Putamen (tissue), 1 donor: Measurements from ENCODE around the gene PTPRE.

Experiments
- DNase-seq: peaks from one replicate; pipeline ENCODE4 v3.0.0-alpha.2; 2016; ENCODE audit warnings: low spot score

PTPRE gene

GRCh38 chr10:128047351-128047750, 140.4 kb downstream of the PTPRE start:
- no peak for DNase-seq

GRCh38 chr10:128047991-128048818, 141.3 kb downstream of the PTPRE start:
- DNase-seq: no peak

GRCh38 chr10:128048819-128049210, 141.9 kb downstream of the PTPRE start:
- no peak for DNase-seq

- DNase-seq: no peak
Measured at GRCh38 chr10:128049226-128050120, 142.6 kb downstream of the PTPRE start.

GRCh38 chr10:128050121-128050516, 143.2 kb downstream of the PTPRE start:
- DNase-seq: no peak

GRCh38 chr10:128050936-128051335, 144.0 kb downstream of the PTPRE start:
- DNase-seq: no peak

GRCh38 chr10:128051548-128051947, 144.6 kb downstream of the PTPRE start:
- DNase-seq: no peak

GRCh38 chr10:128052696-128053095, 145.8 kb downstream of the PTPRE start:
- DNase-seq: no peak

GRCh38 chr10:128053356-128053755, 146.5 kb downstream of the PTPRE start:
- DNase-seq: no peak

- no peak for DNase-seq
Measured at GRCh38 chr10:128054163-128054970, 147.5 kb downstream of the PTPRE start.

GRCh38 chr10:128055061-128055868, 148.4 kb downstream of the PTPRE start:
- DNase-seq: no peak

GRCh38 chr10:128056303-128057050, 149.6 kb downstream of the PTPRE start:
- no peak for DNase-seq

GRCh38 chr10:128058106-128058749, 151.3 kb downstream of the PTPRE start:
- no peak for DNase-seq

GRCh38 chr10:128058750-128059134, 151.8 kb downstream of the PTPRE start:
- DNase-seq: no peak

- no peak for DNase-seq
Measured at GRCh38 chr10:128059266-128059981, 152.5 kb downstream of the PTPRE start.

- no peak for DNase-seq
Measured at GRCh38 chr10:128059982-128060293, 153.0 kb downstream of the PTPRE start.

- no peak for DNase-seq
Measured at GRCh38 chr10:128060341-128061250, 153.7 kb downstream of the PTPRE start.
